ENCODE results near the gene SFXN3.

The SFXN3 gene

GRCh38 chr10:101000127-101000914 lies 30.7 kb upstream of the SFXN3 start:
- no peak for DNase-seq

GRCh38 chr10:101000915-101001658 lies 29.9 kb upstream of the SFXN3 start:
- no peak for DNase-seq

GRCh38 chr10:101001659-101002035 lies 29.4 kb upstream of the SFXN3 start:
- no peak for DNase-seq

- DNase-seq: no peak
Measured at GRCh38 chr10:101002456-101002855, 28.6 kb upstream of the SFXN3 start.

- no peak for DNase-seq
Measured at GRCh38 chr10:101003639-101004206, 27.3 kb upstream of the SFXN3 start.

GRCh38 chr10:101005361-101005760 lies 25.7 kb upstream of the SFXN3 start:
- DNase-seq: no peak

- DNase-seq: no peak
Measured at GRCh38 chr10:101005869-101006567, 25.0 kb upstream of the SFXN3 start.

GRCh38 chr10:101006593-101007098 lies 24.4 kb upstream of the SFXN3 start:
- DNase-seq: no peak

GRCh38 chr10:101007099-101007711 lies 23.8 kb upstream of the SFXN3 start:
- no peak for DNase-seq

GRCh38 chr10:101007915-101008822 lies 22.9 kb upstream of the SFXN3 start:
- DNase-seq: no peak

- no peak for DNase-seq
Measured at GRCh38 chr10:101008823-101009423, 22.1 kb upstream of the SFXN3 start.

- no peak for DNase-seq
Measured at GRCh38 chr10:101010329-101010728, 20.7 kb upstream of the SFXN3 start.

GRCh38 chr10:101011517-101012423 lies 19.3 kb upstream of the SFXN3 start:
- DNase-seq: no peak

- DNase-seq: peak; percentile 53
Measured at GRCh38 chr10:101012525-101013364, 18.3 kb upstream of the SFXN3 start.

- no peak for DNase-seq
Measured at GRCh38 chr10:101013365-101013825, 17.6 kb upstream of the SFXN3 start.

GRCh38 chr10:101014230-101014884 lies 16.7 kb upstream of the SFXN3 start:
- DNase-seq: no peak

- no peak for DNase-seq
Measured at GRCh38 chr10:101014966-101015581, 16.0 kb upstream of the SFXN3 start.

- DNase-seq: no peak
Measured at GRCh38 chr10:101015582-101015973, 15.5 kb upstream of the SFXN3 start.

All from NK-92 treated with Interleukin-12 subunit alpha and Interleukin-12 subunit beta, amount 100 ng/mL, for 24 hours (cell line).